Measurements from ENCODE around the gene CCDC188. TPM values are rescaled to one million over a fixed set of nuclear protein-coding genes. Genes with fewer than 3 reads are reported as not detected.
A peak's percentile ranks its signal among the peaks of the same experiment; 100 is the strongest.

CCDC188 gene
- total RNA-seq, 2 donors from 2014 or later = not detected

DNA sequence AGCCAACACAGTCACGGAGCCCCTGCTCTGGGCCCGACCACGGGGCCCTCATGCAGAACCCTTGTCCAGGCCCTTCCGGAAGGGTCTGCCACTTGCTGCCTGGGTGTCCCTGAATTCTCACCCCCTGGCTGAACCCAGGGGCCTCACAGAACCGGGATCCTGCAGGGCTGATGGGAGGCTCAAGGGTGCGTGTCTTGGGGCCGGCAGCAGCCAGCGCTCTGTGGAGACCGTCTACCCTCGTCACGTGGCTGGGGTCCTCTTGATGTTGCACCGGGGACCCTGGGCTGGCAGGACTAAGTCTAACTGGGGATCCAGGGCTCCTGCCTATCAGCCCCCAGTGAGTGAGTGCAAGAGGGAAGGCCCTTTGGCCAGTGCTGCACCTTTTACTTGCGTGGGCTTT lies 19.3 kb upstream of the CCDC188 start:
- no peak overlapping the region for H3K27ac Mint-ChIP-seq

DNA sequence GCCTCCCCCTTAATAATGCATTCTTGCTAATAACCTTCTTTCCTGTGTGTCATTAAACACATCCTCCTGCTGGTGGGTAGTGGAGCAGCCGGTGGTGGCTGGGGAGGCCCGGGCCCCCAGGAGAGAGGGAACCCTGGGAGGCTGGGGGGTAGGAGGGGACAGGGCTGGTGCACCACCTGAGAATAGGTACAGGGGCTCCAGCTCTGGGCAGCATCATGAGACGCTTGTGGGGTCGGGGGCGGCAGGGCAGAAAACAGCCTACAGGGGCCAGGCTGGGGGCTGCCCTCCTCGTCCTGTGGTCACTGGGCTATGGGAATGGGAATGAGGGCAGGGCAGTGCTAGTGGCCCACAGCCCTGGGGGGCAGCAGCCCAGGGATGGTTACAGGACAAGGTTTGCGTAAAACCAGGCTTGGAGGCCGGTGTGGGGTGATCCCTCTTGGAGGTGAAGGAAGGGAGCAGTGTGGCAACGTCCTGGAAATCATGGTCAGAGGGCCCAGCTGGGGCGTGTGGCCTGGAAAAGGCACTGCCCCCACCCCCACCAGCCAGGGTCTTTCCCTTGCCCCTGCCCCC lies 18.5 kb upstream of the CCDC188 start:
- no peak overlapping the region for H3K4me3 ChIP-seq (ENCODE audit: low read length)
- peaks cover 13% of the 10 kb centered on the region for H3K4me1 ChIP-seq (ENCODE audit: control insufficient read depth, insufficient read depth, low read length)
- Mint-ChIP-seq H3K36me3 (ENCODE audit: low read depth) (no peaks in the 10 kb centered on the region), H3K9me3 (no peaks in the 10 kb centered on the region), H3K27ac (no peak overlapping the region), H3K4me3 (no peak overlapping the region), H3K4me1 (peaks cover 10% of the 10 kb centered on the region), H3K27me3 (ENCODE audit: insufficient read depth) (no peaks in the 10 kb centered on the region)
- H3K36me3 ChIP-seq (ENCODE audit: control insufficient read depth, insufficient read depth, low read length) = no peaks in the 10 kb centered on the region
- no peak overlapping the region for H3K9ac ChIP-seq (ENCODE audit: extremely low read depth, low read length, poor library complexity, severe bottlenecking)
- DNase-seq = no peak
- WGBS, 2 experiments (ENCODE audit: insufficient coverage in 1 of 2, insufficient read length in 1 of 2) = 8 to 84% methylated on average over 2 to 10 of the region's 10 CpGs
- TF ChIP-seq, protein P1, sequence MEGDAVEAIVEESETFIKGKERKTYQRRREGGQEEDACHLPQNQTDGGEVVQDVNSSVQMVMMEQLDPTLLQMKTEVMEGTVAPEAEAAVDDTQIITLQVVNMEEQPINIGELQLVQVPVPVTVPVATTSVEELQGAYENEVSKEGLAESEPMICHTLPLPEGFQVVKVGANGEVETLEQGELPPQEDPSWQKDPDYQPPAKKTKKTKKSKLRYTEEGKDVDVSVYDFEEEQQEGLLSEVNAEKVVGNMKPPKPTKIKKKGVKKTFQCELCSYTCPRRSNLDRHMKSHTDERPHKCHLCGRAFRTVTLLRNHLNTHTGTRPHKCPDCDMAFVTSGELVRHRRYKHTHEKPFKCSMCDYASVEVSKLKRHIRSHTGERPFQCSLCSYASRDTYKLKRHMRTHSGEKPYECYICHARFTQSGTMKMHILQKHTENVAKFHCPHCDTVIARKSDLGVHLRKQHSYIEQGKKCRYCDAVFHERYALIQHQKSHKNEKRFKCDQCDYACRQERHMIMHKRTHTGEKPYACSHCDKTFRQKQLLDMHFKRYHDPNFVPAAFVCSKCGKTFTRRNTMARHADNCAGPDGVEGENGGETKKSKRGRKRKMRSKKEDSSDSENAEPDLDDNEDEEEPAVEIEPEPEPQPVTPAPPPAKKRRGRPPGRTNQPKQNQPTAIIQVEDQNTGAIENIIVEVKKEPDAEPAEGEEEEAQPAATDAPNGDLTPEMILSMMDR (conservative IDR thresholded peaks at IDR 0.05) = peak; percentile 18
- no peak overlapping the region for H3K27ac ChIP-seq (ENCODE audit: low read depth, low read length)
- no peaks in the 10 kb centered on the region for H3K27me3 ChIP-seq (ENCODE audit: control insufficient read depth, insufficient read depth, low read length, poor library complexity, severe bottlenecking)
- H3K9me3 ChIP-seq (ENCODE audit: control insufficient read depth, low read length) = no peaks in the 10 kb centered on the region

More for the DNA sequence above, 19.3 kb upstream of the CCDC188 start:
- Mint-ChIP-seq H3K27me3 (ENCODE audit: insufficient read depth) (no peaks in the 10 kb centered on the region), H3K4me1 (peaks cover 17% of the 10 kb centered on the region), H3K36me3 (ENCODE audit: low read depth) (no peaks in the 10 kb centered on the region), H3K9me3 (no peaks in the 10 kb centered on the region), H3K4me3 (no peak overlapping the region)
- Histone ChIP-seq H3K9ac (ENCODE audit: extremely low read depth, low read length, poor library complexity, severe bottlenecking) (no peak overlapping the region), H3K4me3 (ENCODE audit: low read length) (no peak overlapping the region), H3K27ac (ENCODE audit: low read depth, low read length) (no peak overlapping the region), H3K9me3 (ENCODE audit: control insufficient read depth, low read length) (no peaks in the 10 kb centered on the region), H3K36me3 (ENCODE audit: control insufficient read depth, insufficient read depth, low read length) (no peaks in the 10 kb centered on the region), H3K27me3 (ENCODE audit: control insufficient read depth, insufficient read depth, low read length, poor library complexity, severe bottlenecking) (no peaks in the 10 kb centered on the region), H3K4me1 (ENCODE audit: control insufficient read depth, insufficient read depth, low read length) (peaks cover 18% of the 10 kb centered on the region)
- WGBS, 2 experiments (ENCODE audit: insufficient coverage in 1 of 2, insufficient read length in 1 of 2) = 87 to 91% methylated on average over 9 to 13 of the region's 13 CpGs
- TF ChIP-seq, protein P1 (conservative IDR thresholded peaks at IDR 0.05) = no peak
- DNase-seq = no peak

DNA sequence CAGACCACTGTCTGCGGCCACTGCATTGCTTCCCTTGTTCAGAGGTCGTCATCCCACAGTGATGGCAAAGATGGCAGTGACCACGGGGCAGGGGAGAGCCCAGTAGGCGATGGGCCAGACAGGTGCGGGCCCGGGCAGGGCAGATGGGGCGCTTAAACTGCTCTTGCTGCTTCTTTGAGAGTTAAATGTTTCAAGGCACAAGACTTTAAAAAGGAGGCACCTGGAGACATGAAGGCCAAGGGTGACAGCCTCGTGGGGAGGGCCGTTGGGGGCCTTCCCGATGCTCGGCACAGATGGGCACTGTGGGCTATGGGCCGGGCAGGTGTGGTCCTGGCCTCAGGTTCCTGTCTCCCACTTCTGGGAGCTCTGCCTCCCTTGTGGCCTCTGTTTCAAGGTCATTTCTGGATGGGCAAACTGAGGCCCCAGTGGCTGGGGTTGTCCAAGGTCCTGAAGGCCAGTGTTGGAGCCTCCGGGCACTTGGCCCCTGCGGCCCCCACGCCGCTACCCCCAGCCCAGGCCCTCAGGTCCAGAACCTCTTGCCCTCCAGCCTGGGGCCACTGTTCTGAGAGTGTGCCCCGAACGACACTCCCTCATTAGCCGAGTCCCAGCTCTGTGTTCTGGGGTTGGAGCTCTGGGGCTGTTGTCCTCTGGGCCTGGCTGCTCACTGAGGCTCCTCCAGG lies 16.9 kb upstream of the CCDC188 start:
- no peaks in the 10 kb centered on the region for H3K36me3 Mint-ChIP-seq (ENCODE audit: low read depth)
- WGBS, 2 experiments (ENCODE audit: insufficient coverage in 1 of 2, insufficient read length in 1 of 2) = 80 to 90% methylated on average over 18 to 19 of the region's 19 CpGs

More for the DNA sequence above, 16.9 kb upstream of the CCDC188 start:
- no peak overlapping the region for H3K27ac Mint-ChIP-seq
- H3K27me3 Mint-ChIP-seq (ENCODE audit: insufficient read depth) = no peaks in the 10 kb centered on the region
- no peak overlapping the region for H3K4me3 ChIP-seq (ENCODE audit: low read length)
- no peak overlapping the region for H3K9ac ChIP-seq (ENCODE audit: extremely low read depth, low read length, poor library complexity, severe bottlenecking)
- no peak overlapping the region for H3K4me3 Mint-ChIP-seq
- H3K27ac ChIP-seq (ENCODE audit: low read depth, low read length) = no peak overlapping the region
- H3K9me3 Mint-ChIP-seq = no peaks in the 10 kb centered on the region
- no peaks in the 10 kb centered on the region for H3K4me1 Mint-ChIP-seq
- TF ChIP-seq, protein P1 (conservative IDR thresholded peaks at IDR 0.05) = no peak
- no peaks in the 10 kb centered on the region for H3K4me1 ChIP-seq (ENCODE audit: control insufficient read depth, insufficient read depth, low read length)
- H3K36me3 ChIP-seq (ENCODE audit: control insufficient read depth, insufficient read depth, low read length) = no peaks in the 10 kb centered on the region
- no peaks in the 10 kb centered on the region for H3K9me3 ChIP-seq (ENCODE audit: control insufficient read depth, low read length)
- no peak for DNase-seq
- no peaks in the 10 kb centered on the region for H3K27me3 ChIP-seq (ENCODE audit: control insufficient read depth, insufficient read depth, low read length, poor library complexity, severe bottlenecking)
